Thoracic aorta (tissue), 2 donors: ENCODE data around the gene SCAPER. TPM values are rescaled to one million over a fixed set of nuclear protein-coding genes. Genes with fewer than 3 reads are reported as not detected.

Experiments
- ATAC-seq: fragments of 150-250 bp; one replicate; pipeline ENCODE4 v1.8.0; 2017; ENCODE audit warnings: low read depth; ENCODE audit not compliant: insufficient number of reproducible peaks, low FRiP score
- DNase-seq: peaks from one replicate; pipeline ENCODE4 v3.0.0-alpha.2; 2020; ENCODE audit warnings: low spot score
- H3K27ac ChIP-seq, 2 donors: fragments of 200-600 bp; sonication (generic); 1 replicate in 1 of 2; 2 replicates in 1 of 2; pipeline ENCODE4 v1.5.1; 2016; ENCODE audit warnings: mild to moderate bottlenecking in 2 of 2, moderate library complexity in 2 of 2
- H3K27me3 ChIP-seq: fragments of 200-600 bp; sonication (generic); replicated peaks from 2 replicates; pipeline ENCODE4 v1.6.0; 2016; ENCODE audit warnings: mild to moderate bottlenecking; ENCODE audit not compliant: insufficient read depth
- H3K36me3 ChIP-seq: fragments of 200-600 bp; sonication (generic); one replicate; pipeline ENCODE4 v1.5.1; 2016
- H3K4me1 ChIP-seq, 2 donors: fragments of 200-600 bp; sonication (generic); 1 replicate in 1 of 2; 2 replicates in 1 of 2; pipeline versions ENCODE4 v1.5.1 to v1.6.0; 2016; ENCODE audit warnings: low read depth in 2 of 2, mild to moderate bottlenecking in 1 of 2; ENCODE audit not compliant: control insufficient read depth in 1 of 2
- H3K4me3 ChIP-seq: fragments of 200-600 bp; sonication (generic); 2 replicates; pipeline ENCODE4 v1.5.1; 2016; ENCODE audit warnings: mild to moderate bottlenecking
- H3K9me3 ChIP-seq: fragments of 200-600 bp; sonication (generic); 2 replicates; pipeline ENCODE4 v1.5.1; 2016
- CTCF ChIP-seq: fragments of 200-600 bp; sonication (generic); IDR thresholded peaks from one replicate; pipeline ENCODE4 v1.5.1; 2019; ENCODE audit warnings: antibody characterized with exemption
- total RNA-seq, 2 donors: library from RNA; depleted of rRNA; stranded (reverse); fragments of >200 nt; gene quantifications; one replicate each; pipeline versions ENCODE4 v1.1.0 to v1.2.3, GENCODE V29; 2016

Gene SCAPER
- total RNA-seq, 2 donors from 2014 or later: 29.6 to 65.0 TPM

- H3K4me1 ChIP-seq: no peaks in the 10 kb centered on the region
Measured at GRCh38 chr15:76684002-76684401, 221.1 kb downstream of the SCAPER start.

GRCh38 chr15:76682833-76683232 is 222.3 kb downstream of the SCAPER start:
- H3K4me1 ChIP-seq: no peaks in the 10 kb centered on the region
- no peak for TF ChIP-seq CTCF
- no peaks in the 10 kb centered on the region for H3K27me3 ChIP-seq
- no peak overlapping the region for H3K27ac ChIP-seq
- no peak for DNase-seq
- no peak overlapping the region for H3K4me3 ChIP-seq
- H3K9me3 ChIP-seq: no peaks in the 10 kb centered on the region
- no peaks in the 10 kb centered on the region for H3K36me3 ChIP-seq
- ATAC-seq: no peak

More at GRCh38 chr15:76684002-76684401, 221.1 kb downstream of the SCAPER start:
- Histone ChIP-seq H3K36me3 (no peaks in the 10 kb centered on the region), H3K4me3 (no peak overlapping the region), H3K9me3 (no peaks in the 10 kb centered on the region), H3K27ac (no peak overlapping the region), H3K27me3 (no peaks in the 10 kb centered on the region)
- ATAC-seq (no peak), DNase-seq (no peak)
- no peak for TF ChIP-seq CTCF

GRCh38 chr15:76682259-76682658 is 222.9 kb downstream of the SCAPER start:
- no peaks in the 10 kb centered on the region for H3K9me3 ChIP-seq
- no peaks in the 10 kb centered on the region for H3K36me3 ChIP-seq
- no peak for TF ChIP-seq CTCF
- H3K4me3 ChIP-seq: no peak overlapping the region
- no peak for ATAC-seq
- DNase-seq: no peak
- H3K27ac ChIP-seq: no peak overlapping the region
- no peaks in the 10 kb centered on the region for H3K4me1 ChIP-seq
- no peaks in the 10 kb centered on the region for H3K27me3 ChIP-seq

GRCh38 chr15:76678766-76679165 is 226.4 kb downstream of the SCAPER start:
- no peaks in the 10 kb centered on the region for H3K27me3 ChIP-seq
- no peaks in the 10 kb centered on the region for H3K36me3 ChIP-seq
- DNase-seq: no peak
- ATAC-seq: no peak
- H3K9me3 ChIP-seq: no peaks in the 10 kb centered on the region
- H3K4me1 ChIP-seq: no peaks in the 10 kb centered on the region
- TF ChIP-seq CTCF: no peak
- no peak overlapping the region for H3K27ac ChIP-seq
- no peak overlapping the region for H3K4me3 ChIP-seq

- Histone ChIP-seq H3K27me3 (no peaks in the 10 kb centered on the region), H3K36me3 (no peaks in the 10 kb centered on the region), H3K4me1 (no peaks in the 10 kb centered on the region), H3K4me3 (no peak overlapping the region), H3K27ac (no peak overlapping the region), H3K9me3 (no peaks in the 10 kb centered on the region)
- DNase-seq (no peak), ATAC-seq (no peak)
- no peak for TF ChIP-seq CTCF
Measured at GRCh38 chr15:76674883-76675282, 230.3 kb downstream of the SCAPER start.
